ENCODE measurements around the gene ZDHHC8. TPM values are rescaled to one million over a fixed set of nuclear protein-coding genes. Genes with fewer than 3 reads are reported as not detected.

ZDHHC8 gene
- total RNA-seq, 6 experiments from 2014 or later, result 11.4 to 39.0 (median 28.7) TPM

- ATAC-seq (no peak), DNase-seq (no peak)
- no peaks in the 10 kb centered on the region for H3K27me3 ChIP-seq
- peak overlapping the region in 1 of 3 donors; percentile 54 for H3K27ac ChIP-seq
- no peak overlapping the region for H3K4me3 ChIP-seq
- H3K36me3 ChIP-seq, result peaks cover 9 to 75% (median 34%) of the 10 kb centered on the region in 4 donors
- intact Hi-C loops (cut with DNase I), result loop anchor here in 1 of 2 donors (10.0 kb wide), 1 partner anchor 127 kb away; no protein-coding TSS in a partner anchor
- no peak for TF ChIP-seq POLR2A (IDR thresholded peaks at IDR 0.05)
- TF ChIP-seq, protein P1, sequence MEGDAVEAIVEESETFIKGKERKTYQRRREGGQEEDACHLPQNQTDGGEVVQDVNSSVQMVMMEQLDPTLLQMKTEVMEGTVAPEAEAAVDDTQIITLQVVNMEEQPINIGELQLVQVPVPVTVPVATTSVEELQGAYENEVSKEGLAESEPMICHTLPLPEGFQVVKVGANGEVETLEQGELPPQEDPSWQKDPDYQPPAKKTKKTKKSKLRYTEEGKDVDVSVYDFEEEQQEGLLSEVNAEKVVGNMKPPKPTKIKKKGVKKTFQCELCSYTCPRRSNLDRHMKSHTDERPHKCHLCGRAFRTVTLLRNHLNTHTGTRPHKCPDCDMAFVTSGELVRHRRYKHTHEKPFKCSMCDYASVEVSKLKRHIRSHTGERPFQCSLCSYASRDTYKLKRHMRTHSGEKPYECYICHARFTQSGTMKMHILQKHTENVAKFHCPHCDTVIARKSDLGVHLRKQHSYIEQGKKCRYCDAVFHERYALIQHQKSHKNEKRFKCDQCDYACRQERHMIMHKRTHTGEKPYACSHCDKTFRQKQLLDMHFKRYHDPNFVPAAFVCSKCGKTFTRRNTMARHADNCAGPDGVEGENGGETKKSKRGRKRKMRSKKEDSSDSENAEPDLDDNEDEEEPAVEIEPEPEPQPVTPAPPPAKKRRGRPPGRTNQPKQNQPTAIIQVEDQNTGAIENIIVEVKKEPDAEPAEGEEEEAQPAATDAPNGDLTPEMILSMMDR (IDR thresholded peaks at IDR 0.05), result no peak
- WGBS (ENCODE audit: insufficient coverage, low coverage, low lambda C conversion rate, missing lambda C conversion rate), result 82% methylated on average over 12 of the region's 16 CpGs
- no peaks in the 10 kb centered on the region for H3K9me3 ChIP-seq
- peaks cover 0 to 26% (median 12%) of the 10 kb centered on the region in 4 donors for H3K4me1 ChIP-seq
Observed at GRCh38 chr22:20091690-20092476, 39.7 kb upstream of the ZDHHC8 start.

- Histone ChIP-seq H3K4me1 (peaks cover 0 to 26% (median 12%) of the 10 kb centered on the region in 4 donors), H3K27ac (peak overlapping the region in 2 of 3 donors; percentile 54 to 89), H3K4me3 (no peak overlapping the region), H3K36me3 (peaks cover 9 to 73% (median 31%) of the 10 kb centered on the region in 4 donors), H3K27me3 (no peaks in the 10 kb centered on the region), H3K9me3 (no peaks in the 10 kb centered on the region)
- ATAC-seq, result no peak
- 89% methylated on average over 10 of the region's 11 CpGs for WGBS (ENCODE audit: insufficient coverage, low coverage, low lambda C conversion rate, missing lambda C conversion rate)
- TF ChIP-seq POLR2A (IDR thresholded peaks at IDR 0.05), result no peak
- TF ChIP-seq, protein P1 (IDR thresholded peaks at IDR 0.05), result no peak
- intact Hi-C loops (cut with DNase I), result loop anchor here in 1 of 2 donors (10.0 kb wide), 1 partner anchor 128 kb away; no protein-coding TSS in a partner anchor
- DNase-seq, result no peak
Observed at GRCh38 chr22:20092477-20092854, 39.1 kb upstream of the ZDHHC8 start.

DNA sequence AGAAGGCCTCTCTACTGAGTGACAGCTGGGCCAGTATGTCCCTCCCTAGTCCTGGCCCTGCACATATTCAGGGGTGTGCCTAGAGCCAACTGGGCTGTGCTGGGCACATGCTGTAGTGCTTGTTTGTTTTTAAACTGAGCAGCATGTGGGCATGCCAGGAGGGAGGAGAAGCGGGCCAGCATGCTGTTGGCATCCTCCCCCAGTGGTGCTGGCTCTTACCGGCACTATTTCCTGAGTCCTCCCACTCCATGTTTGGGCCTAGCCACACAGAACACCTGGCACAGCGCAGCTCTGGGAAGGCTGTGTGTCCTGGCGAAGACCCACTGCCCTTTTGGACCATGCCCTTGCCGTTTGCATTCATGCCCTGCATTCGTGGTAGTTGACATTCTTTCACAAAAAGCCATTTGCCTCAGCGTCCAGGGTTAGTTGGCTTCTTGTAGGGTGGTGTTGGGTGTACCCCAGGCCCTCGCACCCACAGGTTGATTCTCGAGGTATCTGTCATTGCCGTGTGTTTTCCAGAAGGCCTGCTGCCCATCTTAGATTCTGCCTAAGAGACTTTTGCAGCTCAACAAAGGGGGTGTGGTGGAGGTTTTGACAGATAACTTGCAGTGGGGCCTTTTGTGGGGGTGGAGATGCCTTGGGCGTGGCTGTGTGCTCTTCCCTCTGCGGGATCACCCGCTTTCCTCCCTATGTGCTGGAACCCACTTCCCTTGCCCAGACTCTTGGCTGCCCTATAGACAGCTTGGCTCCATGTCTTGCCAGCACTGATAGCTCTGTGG is 38.0 kb upstream of the ZDHHC8 start:
- intact Hi-C loops (cut with DNase I), result loop anchor here in 1 of 2 donors (10.0 kb wide), 1 partner anchor 129 kb away; no protein-coding TSS in a partner anchor
- peaks cover 9 to 68% (median 30%) of the 10 kb centered on the region in 4 donors for H3K36me3 ChIP-seq
- H3K4me1 ChIP-seq, result peaks cover 0 to 26% (median 12%) of the 10 kb centered on the region in 4 donors
- DNase-seq, result peak; percentile 88 to 97 (median 97)
- H3K27ac ChIP-seq, result peak overlapping the region; percentile 51 to 89 (median 81)
- H3K4me3 ChIP-seq, result no peak overlapping the region
- peak; percentile 93 to 96 (median 96) for ATAC-seq
- H3K9me3 ChIP-seq, result no peaks in the 10 kb centered on the region
- WGBS (ENCODE audit: insufficient coverage, low coverage, low lambda C conversion rate, missing lambda C conversion rate), result 26% methylated on average over 7 of the region's 13 CpGs
- no peaks in the 10 kb centered on the region for H3K27me3 ChIP-seq
- TF ChIP-seq, protein P1 (IDR thresholded peaks at IDR 0.05), result peak in 1 of 4 donors; percentile 28
- no peak for TF ChIP-seq POLR2A (IDR thresholded peaks at IDR 0.05)

GRCh38 chr22:20094197-20094807 is 37.3 kb upstream of the ZDHHC8 start:
- peak; percentile 29 to 47 (median 40) for ATAC-seq
- WGBS (ENCODE audit: insufficient coverage, low coverage, low lambda C conversion rate, missing lambda C conversion rate), result 70% methylated on average over 5 of the region's 15 CpGs
- peak overlapping the region; percentile 51 to 89 (median 81) for H3K27ac ChIP-seq
- TF ChIP-seq POLR2A (IDR thresholded peaks at IDR 0.05), result no peak
- TF ChIP-seq, protein P1 (IDR thresholded peaks at IDR 0.05), result peak in 3 of 4 donors; percentile 1 to 23 (median 17)
- DNase-seq, result peak in 2 of 3 donors; percentile 40 to 62
- H3K4me1 ChIP-seq, result peaks cover 0 to 26% (median 12%) of the 10 kb centered on the region in 4 donors
- no peak overlapping the region for H3K4me3 ChIP-seq
- H3K9me3 ChIP-seq, result no peaks in the 10 kb centered on the region
- intact Hi-C loops (cut with DNase I), result loop anchor here in 1 of 2 donors (10.0 kb wide), 1 partner anchor 130 kb away; no protein-coding TSS in a partner anchor
- no peaks in the 10 kb centered on the region for H3K27me3 ChIP-seq
- peaks cover 9 to 65% (median 30%) of the 10 kb centered on the region in 4 donors for H3K36me3 ChIP-seq

All from right lobe of liver (tissue), 6 donors.